ENCODE data around the gene GLYAT.
"Not testable (repeated sequence)": the region's sequence is repeated elsewhere in the genome, so short reads cannot be mapped to it uniquely, and the experiment has no call there.

Gene GLYAT

DNA sequence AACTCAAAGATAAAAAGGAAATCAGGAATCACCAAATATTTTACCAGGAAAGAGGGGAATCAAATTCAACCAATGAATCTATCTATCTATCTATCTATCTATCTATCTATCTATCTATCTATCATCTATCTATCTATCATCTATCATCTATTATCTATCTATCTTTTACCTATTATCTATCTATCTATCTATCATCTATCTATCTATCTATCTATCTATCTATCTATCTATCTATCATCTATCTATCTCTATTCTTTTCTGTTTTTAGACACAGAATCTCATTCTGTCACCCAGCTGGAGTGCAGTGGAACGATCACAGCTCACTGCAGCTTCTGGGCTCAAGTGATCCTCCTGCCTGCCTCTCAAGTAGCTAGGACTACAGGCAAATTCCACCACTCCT, 54.2 kb downstream of the GLYAT start:
- DNase-seq (ENCODE audit: low spot score), result not testable (repeated sequence)

DNA sequence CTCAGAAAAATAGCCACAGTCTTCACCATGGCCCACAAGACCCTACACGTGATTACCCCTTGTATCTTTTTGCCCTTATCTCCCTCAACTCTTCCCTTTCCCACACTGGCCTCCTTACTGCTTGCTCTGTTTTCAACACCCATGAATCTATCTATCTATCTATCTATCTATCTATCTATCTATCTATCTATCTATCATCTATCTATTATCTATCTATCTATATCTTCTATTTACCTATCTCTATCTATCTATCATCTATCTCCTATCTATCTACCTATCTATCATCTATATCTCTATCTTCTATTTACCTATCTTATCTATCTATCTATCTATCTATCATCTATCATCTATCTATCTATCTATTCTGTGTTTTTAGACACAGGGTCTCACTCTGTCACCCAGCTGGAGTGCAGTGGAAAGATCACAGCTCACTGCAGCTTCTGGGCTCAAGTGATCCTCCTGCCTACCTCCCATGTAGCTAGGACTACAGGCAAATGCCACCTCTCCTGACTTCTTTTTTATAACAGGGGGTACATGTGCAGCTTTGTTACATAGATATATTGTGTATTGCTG, 55.1 kb downstream of the GLYAT start:
- no peak for DNase-seq (ENCODE audit: low spot score)

DNA sequence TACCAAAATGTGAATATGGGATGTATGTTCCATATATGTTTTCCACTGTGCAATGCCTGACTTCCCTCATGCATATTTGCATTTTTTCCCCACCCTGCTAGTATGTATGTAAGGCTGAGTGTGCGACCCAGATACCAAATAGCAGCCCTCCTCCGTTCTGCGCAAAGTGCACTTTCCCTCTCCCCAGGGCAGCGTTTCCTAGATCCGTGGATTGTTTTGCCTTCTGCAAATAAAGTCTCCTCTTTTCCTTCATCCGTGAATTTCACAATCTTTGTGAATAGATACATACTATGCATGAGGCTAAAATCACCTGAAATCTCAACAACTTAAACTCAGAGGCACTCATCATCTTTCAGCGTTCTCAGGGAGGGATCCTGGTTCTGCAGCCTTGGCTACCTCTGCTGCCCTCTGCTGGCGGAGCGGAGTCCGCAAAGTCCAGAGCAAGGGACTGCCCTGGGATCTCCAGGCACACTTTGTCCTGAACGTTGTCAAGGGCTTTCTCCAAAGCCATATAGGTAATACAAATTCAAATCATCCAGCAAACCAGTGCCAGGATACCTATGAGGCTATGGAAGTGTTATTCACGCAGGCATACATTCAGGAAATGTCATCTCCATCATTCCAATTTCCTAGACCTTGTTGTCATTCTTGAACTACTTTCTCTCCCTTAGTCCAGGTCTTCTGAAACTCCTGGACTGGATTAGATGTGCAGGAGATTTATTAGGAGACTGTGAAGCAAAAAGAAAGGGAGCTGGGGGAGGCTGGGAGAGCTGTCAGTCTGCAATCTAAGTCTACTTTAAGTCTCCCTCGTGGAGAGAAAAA, 56.2 kb downstream of the GLYAT start:
- DNase-seq (ENCODE audit: low spot score), result peak; percentile 73

DNA sequence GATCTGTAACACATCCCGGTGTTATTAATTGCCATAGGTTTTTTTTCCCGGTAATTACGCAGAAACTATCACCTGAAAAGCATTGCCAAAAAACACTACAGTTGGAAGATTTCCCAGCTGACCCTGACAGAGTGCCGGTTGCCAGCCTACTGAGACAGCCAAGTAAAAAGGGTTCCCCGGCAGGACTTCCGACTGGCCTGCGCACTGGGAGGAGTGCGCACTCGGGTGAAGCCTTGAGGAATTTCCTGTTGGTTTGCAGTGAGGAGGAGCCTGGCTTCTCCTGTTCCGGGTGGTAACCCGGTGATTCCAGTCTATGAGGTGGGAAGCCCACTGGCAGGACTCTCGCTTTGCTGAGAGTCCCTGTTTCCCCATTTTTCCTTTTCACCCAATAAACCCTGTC, 57.1 kb downstream of the GLYAT start:
- no peak for DNase-seq (ENCODE audit: low spot score)

DNA sequence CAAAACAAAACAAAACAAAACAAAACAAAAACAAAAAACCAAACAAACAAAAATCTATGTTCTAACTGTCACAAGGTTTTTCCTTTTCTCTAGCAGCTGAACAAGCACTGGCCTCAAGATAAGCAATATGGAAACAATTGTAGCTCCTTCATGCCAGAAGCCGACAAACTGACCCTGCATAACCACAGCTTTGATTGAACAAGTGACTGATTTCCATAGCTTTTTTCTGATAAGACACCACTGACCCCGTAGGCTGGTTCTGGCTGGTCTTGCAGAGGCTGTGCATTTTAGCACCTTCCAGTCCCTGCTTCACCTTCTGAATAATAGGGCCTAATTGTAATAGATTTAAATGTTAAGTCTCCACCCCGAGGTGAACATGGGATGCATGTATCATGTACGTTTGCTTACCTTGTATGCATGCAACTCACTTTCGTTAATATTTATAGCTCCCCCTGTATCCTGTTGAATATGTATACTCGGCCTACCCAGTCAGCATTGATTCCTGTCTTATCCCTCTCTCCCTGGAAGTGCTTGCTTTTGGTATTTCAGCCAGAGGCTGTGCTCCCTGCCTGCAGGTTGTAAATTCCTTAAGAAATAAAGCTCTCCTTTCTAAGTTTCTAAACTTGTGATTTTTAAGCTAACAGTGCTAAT, 59.6 kb downstream of the GLYAT start:
- no peak for DNase-seq (ENCODE audit: low spot score)

DNA sequence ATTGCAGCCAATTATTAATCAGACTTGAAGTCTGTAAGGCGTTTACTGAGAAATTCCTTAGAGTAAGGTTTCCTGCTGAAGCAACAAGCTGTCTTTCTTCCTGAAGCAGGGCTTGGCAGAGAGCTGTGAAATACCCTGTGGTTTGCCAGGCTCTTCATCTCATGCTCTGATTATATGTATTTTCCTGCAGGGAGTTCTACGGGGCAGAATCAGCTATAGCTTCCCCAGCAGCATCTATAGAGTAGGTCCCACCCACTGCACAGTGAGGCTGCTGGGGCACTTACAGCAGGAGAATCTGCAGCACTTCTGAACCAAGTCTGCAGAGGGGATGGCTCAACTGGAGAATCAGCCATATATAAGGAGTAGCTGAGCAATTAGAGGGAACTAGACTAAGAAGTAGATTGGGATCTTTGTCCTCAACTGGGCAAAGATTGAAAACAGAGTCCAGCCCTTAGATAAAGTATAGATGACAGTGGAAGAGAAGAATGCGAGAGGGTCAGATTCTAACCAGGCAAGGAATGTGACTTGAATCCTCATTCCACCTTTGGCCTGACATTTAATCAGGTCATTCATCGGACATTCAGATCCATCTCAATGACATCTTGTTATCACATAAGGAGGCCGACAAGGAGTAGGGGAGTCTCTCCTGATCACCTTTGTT, 71.7 kb downstream of the GLYAT start:
- no peak for DNase-seq (ENCODE audit: low spot score)

DNA sequence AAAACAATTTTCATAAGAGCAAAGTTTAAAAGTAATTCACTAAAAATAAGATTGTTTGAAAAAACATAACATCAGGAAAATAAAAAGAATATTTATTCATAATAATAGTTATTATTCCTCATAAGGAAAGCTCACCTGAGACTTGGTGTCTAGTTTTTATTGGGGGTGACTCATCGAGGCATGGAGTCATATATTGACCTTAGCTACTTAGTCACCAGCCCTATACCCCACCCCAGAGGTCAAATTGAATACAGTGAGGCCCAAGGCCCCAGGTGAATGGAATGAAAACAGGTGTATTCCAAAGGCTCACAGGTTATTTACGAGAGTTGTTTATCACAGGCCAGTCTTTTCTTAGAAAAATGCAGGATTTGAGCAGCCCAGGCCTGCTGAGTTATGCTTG, 72.3 kb downstream of the GLYAT start:
- no peak for DNase-seq (ENCODE audit: low spot score)
